Kidney (tissue), 14 donors: ENCODE data around the gene P3H1. TPM values are rescaled to one million over a fixed set of nuclear protein-coding genes. Genes with fewer than 3 reads are reported as not detected.

Experiments used
- DNase-seq, 5 donors: peaks; one replicate each; pipeline ENCODE4 v3.0.0-alpha.2; 2013 to 2020
- FAIRE-seq: peaks from 2 replicates; lab custom pipeline; 2012; peaks lifted over from hg19 to GRCh38; lab: Jason Lieb, UNC
- H3K27ac ChIP-seq, 2 donors: one replicate each; pipeline ENCODE4 v1.7.0; 2013; ENCODE audit warnings: low read depth in 2 of 2, low read length in 2 of 2, inconsistent platforms in 1 of 2
- H3K27me3 ChIP-seq: one replicate; pipeline ENCODE4 v1.7.1; 2013; ENCODE audit warnings: low read length, inconsistent platforms; ENCODE audit not compliant: control insufficient read depth, insufficient read depth
- H3K36me3 ChIP-seq, 3 donors: one replicate each; pipeline versions ENCODE4 v1.7.0 to v1.7.1; 2013; ENCODE audit warnings: low read length in 3 of 3, control low read depth in 1 of 3, inconsistent platforms in 1 of 3; ENCODE audit not compliant: insufficient read depth in 3 of 3, control insufficient read depth in 2 of 3
- H3K4me1 ChIP-seq, 3 donors: one replicate each; pipeline versions ENCODE4 v1.7.0 to v1.7.1; 2013; ENCODE audit warnings: low read length in 3 of 3, inconsistent platforms in 1 of 3, low read depth in 1 of 3; ENCODE audit not compliant: control insufficient read depth in 2 of 3, insufficient read depth in 2 of 3
- H3K4me3 ChIP-seq, 3 donors: one replicate each; pipeline versions ENCODE4 v1.7.0 to v1.8.1; 2013; ENCODE audit warnings: low read length in 3 of 3, control low read depth in 1 of 3, inconsistent platforms in 1 of 3
- H3K9ac ChIP-seq, 3 donors: one replicate each; pipeline versions ENCODE4 v1.7.0 to v1.7.1; 2013; ENCODE audit warnings: low read length in 3 of 3, control low read depth in 1 of 3, inconsistent platforms in 1 of 3
- H3K9me3 ChIP-seq, 3 donors: one replicate each; pipeline versions ENCODE4 v1.7.0 to v1.7.1; 2013; ENCODE audit warnings: low read length in 3 of 3, control low read depth in 1 of 3, inconsistent platforms in 1 of 3; ENCODE audit not compliant: control insufficient read depth in 2 of 3, insufficient read depth in 1 of 3
- CTCF ChIP-seq: IDR thresholded peaks from 3 replicates; pipeline ENCODE4 v1.5.1; 2012; ENCODE audit warnings: mild to moderate bottlenecking, moderate library complexity, borderline replicate concordance; ENCODE audit not compliant: insufficient read depth; ENCODE audit errors: extremely low read depth
- intact Hi-C: fragments of 100-400 bp; cut with DNase I; formaldehyde crosslinking; loops from one replicate; pipeline ENCODE4 v1.11.1; 2022
- polyA plus RNA-seq: library from polyadenylated mRNA; stranded (reverse); fragments of 350-450 nt; fragmentation: Illumina TruSeq; extraction: RNeasy Lipid Tissue Mini Kit (QIAGEN cat#74804); gene quantifications from one replicate; pipeline ENCODE4 v1.2.3, GENCODE V29; 2014; ENCODE audit warnings: low read depth, low replicate concordance; ENCODE audit not compliant: insufficient read depth
- total RNA-seq: library from RNA; stranded (reverse); fragmentation: NEBNext Ultra II Directional; extraction: Animal tissue kit (Norgen Biotek cat#: 25700); gene quantifications from one replicate; pipeline ENCODE4 v1.2.1, GENCODE V29; 2021
- donor health status: control.
- donor health status: control.
- donor health status: control.
- donor health status: control.
- donor health status: control.
- donor health status: DM: yes; HTN: yes; CAD: no.
- donor health status: Normal renal cell carcinoma (clear cell type).

P3H1 gene
- total and polyA plus RNA-seq, 2 donors from 2014 or later, result 19.0 to 29.7 TPM

- intact Hi-C loops, result loop anchor here (10.0 kb wide), 1 partner anchor 159 kb away; no protein-coding TSS in a partner anchor
- Histone ChIP-seq H3K27me3 (no peaks in the 10 kb centered on the region), H3K36me3 (peaks cover 0 to 12% (median 4%) of the 10 kb centered on the region in 3 donors), H3K4me3 (no peak overlapping the region), H3K4me1 (peaks cover 0 to 8% (median 3%) of the 10 kb centered on the region in 3 donors), H3K27ac (no peak overlapping the region), H3K9ac (no peak overlapping the region), H3K9me3 (no peaks in the 10 kb centered on the region)
- DNase-seq (no peak), FAIRE-seq (no peak)
- TF ChIP-seq CTCF, result no peak
These were observed 22.7 kb downstream of the P3H1 start for GRCh38 chr1:42744148-42744413.

DNA sequence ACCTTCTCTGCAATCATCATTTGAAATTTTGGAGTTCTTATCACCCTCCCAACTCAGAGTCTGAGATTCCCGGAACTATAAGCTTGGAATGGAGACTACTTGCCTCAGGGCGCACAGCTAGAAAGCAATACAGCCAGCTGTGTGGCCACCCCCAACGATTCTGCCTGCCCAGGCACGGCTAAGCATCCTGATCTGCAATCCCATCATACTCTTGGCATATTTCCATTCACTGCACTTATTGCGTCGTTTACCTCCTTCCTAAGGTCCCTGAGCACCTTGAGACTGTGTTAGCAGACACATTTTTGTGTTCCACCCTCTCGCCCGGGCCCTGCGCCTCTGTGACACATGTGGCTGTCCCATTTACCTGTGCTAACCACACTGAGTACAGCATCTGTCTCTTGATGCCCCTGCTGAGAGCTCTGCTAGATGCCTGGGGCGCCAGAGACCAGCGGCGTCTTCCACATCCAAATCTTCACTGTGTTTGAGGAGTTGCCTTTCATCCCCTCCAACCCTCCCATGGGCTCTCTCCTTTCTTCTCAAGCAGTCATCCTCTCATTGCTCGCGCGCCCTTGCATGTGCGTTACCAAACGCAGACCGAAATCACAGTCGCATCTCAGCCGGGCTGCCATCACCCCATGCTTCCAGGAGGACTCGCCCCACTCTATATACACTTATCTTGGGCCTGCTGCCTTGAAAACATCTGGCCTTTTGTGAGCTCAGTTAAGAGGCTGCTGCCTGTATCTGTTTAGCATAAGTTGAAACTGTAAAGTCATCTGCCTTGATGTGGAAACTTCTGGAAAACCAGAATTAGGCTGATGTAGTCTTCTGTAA is 23.3 kb downstream of the P3H1 start:
- Histone ChIP-seq H3K9me3 (no peaks in the 10 kb centered on the region), H3K9ac (no peak overlapping the region), H3K27ac (no peak overlapping the region), H3K4me1 (peaks cover 0 to 8% (median 3%) of the 10 kb centered on the region in 3 donors), H3K36me3 (peaks cover 0 to 10% (median 4%) of the 10 kb centered on the region in 3 donors), H3K27me3 (no peaks in the 10 kb centered on the region), H3K4me3 (no peak overlapping the region)
- intact Hi-C loops, result loop anchor here (10.0 kb wide), 1 partner anchor 159 kb away; no protein-coding TSS in a partner anchor
- peak in 4 of 5 donors; percentile 51 to 58 (median 56) for DNase-seq
- FAIRE-seq, result no peak
- no peak for TF ChIP-seq CTCF

DNA sequence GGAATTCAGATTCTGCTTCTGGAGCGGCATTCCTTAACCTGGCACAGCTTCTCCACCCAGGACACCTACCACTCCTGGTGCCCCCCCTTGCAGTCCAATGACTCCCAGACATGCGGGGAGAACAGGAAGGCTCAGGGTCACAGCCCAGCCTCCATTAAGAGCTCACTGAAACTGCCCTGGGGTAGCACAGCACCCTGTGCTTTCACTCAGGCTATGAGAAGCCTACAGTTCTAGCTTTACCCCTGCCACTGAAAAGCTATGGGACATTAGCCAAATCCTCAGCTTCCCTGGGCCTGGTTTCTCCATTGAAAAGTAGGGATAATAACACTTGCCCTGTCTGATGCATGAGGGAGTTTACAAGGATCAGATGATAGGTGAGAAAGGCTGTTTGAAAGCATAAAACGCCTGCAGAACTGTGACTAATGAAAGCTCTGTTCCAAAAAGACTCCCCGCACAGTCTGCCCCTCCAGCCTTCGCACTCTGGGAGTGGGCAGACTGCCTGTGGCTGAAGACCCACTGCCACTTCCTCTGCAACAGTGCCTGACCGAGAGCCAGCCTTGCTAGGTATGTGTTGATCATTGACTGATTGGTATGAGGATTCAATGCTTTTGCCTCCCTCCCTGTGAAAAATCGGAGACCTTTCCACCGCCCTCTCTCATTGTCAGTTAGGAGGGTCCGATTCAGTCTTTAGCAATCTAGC is 24.1 kb downstream of the P3H1 start:
- intact Hi-C loops, result loop anchor here (10.0 kb wide), 1 partner anchor 158 kb away; no protein-coding TSS in a partner anchor
- Histone ChIP-seq H3K36me3 (peaks cover 0 to 7% (median 1%) of the 10 kb centered on the region in 3 donors), H3K4me3 (no peak overlapping the region), H3K4me1 (peaks cover 0 to 8% (median 3%) of the 10 kb centered on the region in 3 donors), H3K9me3 (no peaks in the 10 kb centered on the region), H3K27me3 (no peaks in the 10 kb centered on the region), H3K9ac (no peak overlapping the region), H3K27ac (no peak overlapping the region)
- FAIRE-seq (no peak), DNase-seq (no peak)
- no peak for TF ChIP-seq CTCF
